ENCODE data around the gene NWD2. TPM values are rescaled to one million over a fixed set of nuclear protein-coding genes. Genes with fewer than 3 reads are reported as not detected.

The NWD2 gene
- total RNA-seq, 1 donor from 2014 or later, result 0.49 TPM

- no peaks in the 10 kb centered on the region for H3K4me1 ChIP-seq
- H3K4me3 ChIP-seq, result no peak overlapping the region
- H3K36me3 ChIP-seq, result no peaks in the 10 kb centered on the region
- no peaks in the 10 kb centered on the region for H3K27me3 ChIP-seq
- DNase-seq (ENCODE audit: extremely low spot score in 2 of 2), result no peak
- TF ChIP-seq POLR2AphosphoS5 (IDR thresholded peaks at IDR 0.05; ENCODE audit: insufficient read depth in 1 of 2, low read depth in 1 of 2) (no peak), CTCF (IDR thresholded peaks at IDR 0.05) (no peak), POLR2A (IDR thresholded peaks at IDR 0.05) (no peak)
- intact Hi-C loops (cut with DNase I), result no loop called here
- no peak overlapping the region for H3K27ac ChIP-seq
- H3K9me3 ChIP-seq, result no peaks in the 10 kb centered on the region
Observed at GRCh38 chr4:37470245-37470644, 225.7 kb downstream of the NWD2 start.

GRCh38 chr4:37471093-37471492, 226.6 kb downstream of the NWD2 start:
- no peaks in the 10 kb centered on the region for H3K9me3 ChIP-seq
- no peak overlapping the region for H3K27ac ChIP-seq
- no peak for DNase-seq (ENCODE audit: extremely low spot score in 2 of 2)
- intact Hi-C loops (cut with DNase I), result no loop called here
- no peak overlapping the region for H3K4me3 ChIP-seq
- H3K4me1 ChIP-seq, result no peaks in the 10 kb centered on the region
- TF ChIP-seq CTCF (IDR thresholded peaks at IDR 0.05) (no peak), POLR2AphosphoS5 (IDR thresholded peaks at IDR 0.05; ENCODE audit: insufficient read depth in 1 of 2, low read depth in 1 of 2) (no peak), POLR2A (IDR thresholded peaks at IDR 0.05) (no peak)
- H3K36me3 ChIP-seq, result no peaks in the 10 kb centered on the region
- H3K27me3 ChIP-seq, result no peaks in the 10 kb centered on the region

GRCh38 chr4:37471971-37472370, 227.4 kb downstream of the NWD2 start:
- DNase-seq (ENCODE audit: extremely low spot score in 2 of 2), result no peak
- intact Hi-C loops (cut with DNase I), result no loop called here
- Histone ChIP-seq H3K27ac (no peak overlapping the region), H3K27me3 (no peaks in the 10 kb centered on the region), H3K4me1 (no peaks in the 10 kb centered on the region), H3K4me3 (no peak overlapping the region), H3K36me3 (no peaks in the 10 kb centered on the region), H3K9me3 (no peaks in the 10 kb centered on the region)
- TF ChIP-seq POLR2A (IDR thresholded peaks at IDR 0.05) (no peak), CTCF (IDR thresholded peaks at IDR 0.05) (no peak), POLR2AphosphoS5 (IDR thresholded peaks at IDR 0.05; ENCODE audit: insufficient read depth in 1 of 2, low read depth in 1 of 2) (no peak)

GRCh38 chr4:37473807-37474206, 229.3 kb downstream of the NWD2 start:
- Histone ChIP-seq H3K27ac (no peak overlapping the region), H3K9me3 (no peaks in the 10 kb centered on the region)
- intact Hi-C loops (cut with DNase I), result no loop called here

GRCh38 chr4:37475087-37475486, 230.5 kb downstream of the NWD2 start:
- H3K36me3 ChIP-seq, result no peaks in the 10 kb centered on the region
- no peak overlapping the region for H3K27ac ChIP-seq
- intact Hi-C loops (cut with DNase I), result no loop called here
- DNase-seq (ENCODE audit: extremely low spot score in 2 of 2), result no peak
- no peaks in the 10 kb centered on the region for H3K27me3 ChIP-seq
- TF ChIP-seq CTCF (IDR thresholded peaks at IDR 0.05) (no peak), POLR2A (IDR thresholded peaks at IDR 0.05) (no peak), POLR2AphosphoS5 (IDR thresholded peaks at IDR 0.05; ENCODE audit: insufficient read depth in 1 of 2, low read depth in 1 of 2) (no peak)
- H3K9me3 ChIP-seq, result no peaks in the 10 kb centered on the region
- peaks cover 8% of the 10 kb centered on the region for H3K4me1 ChIP-seq
- H3K4me3 ChIP-seq, result no peak overlapping the region

More at GRCh38 chr4:37473807-37474206, 229.3 kb downstream of the NWD2 start:
- no peaks in the 10 kb centered on the region for H3K36me3 ChIP-seq
- no peaks in the 10 kb centered on the region for H3K27me3 ChIP-seq
- DNase-seq (ENCODE audit: extremely low spot score in 2 of 2), result no peak
- no peaks in the 10 kb centered on the region for H3K4me1 ChIP-seq
- TF ChIP-seq POLR2A (IDR thresholded peaks at IDR 0.05), result no peak
- no peak for TF ChIP-seq CTCF (IDR thresholded peaks at IDR 0.05)
- TF ChIP-seq POLR2AphosphoS5 (IDR thresholded peaks at IDR 0.05; ENCODE audit: insufficient read depth in 1 of 2, low read depth in 1 of 2), result no peak
- H3K4me3 ChIP-seq, result no peak overlapping the region

Data from vagina (tissue), 2 donors.